H9 (cell line): ENCODE measurements around the gene TMBIM1. TPM values are rescaled to one million over a fixed set of nuclear protein-coding genes. Genes with fewer than 3 reads are reported as not detected.

Source experiments
- DNase-seq: peaks from one replicate; pipeline ENCODE4 v3.0.0-alpha.2; 2017
- H2AFZ ChIP-seq: one replicate; pipeline ENCODE4 v1.6.1; 2013; ENCODE audit warnings: mild to moderate bottlenecking, low read length, control low read depth, moderate library complexity
- H2AK5ac ChIP-seq: 2 replicates; pipeline ENCODE4 v1.6.1; 2013; ENCODE audit warnings: low read length, control low read depth, mixed read lengths; ENCODE audit not compliant: insufficient read length
- H2BK120ac ChIP-seq: one replicate; pipeline ENCODE4 v1.6.1; 2013; ENCODE audit warnings: low read depth, mild to moderate bottlenecking, low read length, control low read depth, inconsistent platforms; ENCODE audit not compliant: poor library complexity, severe bottlenecking
- H2BK12ac ChIP-seq: 2 replicates; pipeline ENCODE4 v1.6.1; 2013; ENCODE audit warnings: low read length, control low read depth, mixed read lengths, low read depth; ENCODE audit not compliant: insufficient read length
- H2BK15ac ChIP-seq: 2 replicates; pipeline ENCODE4 v1.6.1; 2013; ENCODE audit warnings: low read depth, low read length, control low read depth
- H2BK20ac ChIP-seq: one replicate; pipeline ENCODE4 v1.6.1; 2013; ENCODE audit warnings: low read depth, mild to moderate bottlenecking, low read length, control low read depth, inconsistent platforms; ENCODE audit not compliant: poor library complexity, severe bottlenecking
- H2BK5ac ChIP-seq: 2 replicates; pipeline ENCODE4 v1.6.1; 2013; ENCODE audit warnings: low read length, control low read depth, mixed read lengths; ENCODE audit not compliant: insufficient read length
- H3K14ac ChIP-seq: 2 replicates; pipeline ENCODE4 v1.6.1; 2013; ENCODE audit warnings: low read length, control low read depth; ENCODE audit not compliant: insufficient read depth
- H3K18ac ChIP-seq: 2 replicates; pipeline ENCODE4 v1.6.1; 2013; ENCODE audit warnings: low read depth, mild to moderate bottlenecking, mixed read lengths, low read length, control low read depth; ENCODE audit not compliant: insufficient read length
- H3K23ac ChIP-seq: 2 replicates; pipeline ENCODE4 v1.6.1; 2013; ENCODE audit warnings: low read length, control low read depth, mixed read lengths, low read depth; ENCODE audit not compliant: insufficient read length
- H3K23me2 ChIP-seq: 2 replicates; pipeline ENCODE4 v1.6.1; 2013; ENCODE audit warnings: low read depth, mild to moderate bottlenecking, mixed read lengths, low read length, control low read depth; ENCODE audit not compliant: insufficient read length, poor library complexity, severe bottlenecking
- H3K27ac ChIP-seq: 2 replicates; pipeline ENCODE4 v1.5.1; 2013; ENCODE audit warnings: low read length, control low read depth, mixed read lengths, low read depth; ENCODE audit not compliant: insufficient read length
- H3K27me3 ChIP-seq: 2 replicates; pipeline ENCODE4 v1.6.1; 2013; ENCODE audit warnings: low read length, control low read depth, inconsistent platforms; ENCODE audit not compliant: insufficient read depth
- H3K4ac ChIP-seq: 2 replicates; pipeline ENCODE4 v1.6.1; 2013; ENCODE audit warnings: low read depth, mild to moderate bottlenecking, control low read depth, inconsistent platforms, low read length, moderate library complexity
- H3K4me1 ChIP-seq: 2 replicates; pipeline ENCODE4 v1.6.1; 2013; ENCODE audit warnings: low read length, control low read depth, inconsistent platforms; ENCODE audit not compliant: insufficient read depth
- H3K4me2 ChIP-seq: 2 replicates; pipeline ENCODE4 v1.6.1; 2013; ENCODE audit warnings: low read length, control low read depth, mixed read lengths; ENCODE audit not compliant: insufficient read length, insufficient read depth
- H3K56ac ChIP-seq: 2 replicates; pipeline ENCODE4 v1.6.1; 2013; ENCODE audit warnings: low read depth, mild to moderate bottlenecking, mixed read lengths, low read length, control low read depth; ENCODE audit not compliant: insufficient read length
- H3K79me1 ChIP-seq: 2 replicates; pipeline ENCODE4 v1.6.1; 2013; ENCODE audit warnings: low read depth, mild to moderate bottlenecking, moderate library complexity, low read length, control low read depth, inconsistent platforms; ENCODE audit not compliant: insufficient read depth, poor library complexity, severe bottlenecking
- H3K79me2 ChIP-seq: 2 replicates; pipeline ENCODE4 v1.6.1; 2013; ENCODE audit warnings: low read length, control low read depth, inconsistent platforms; ENCODE audit not compliant: insufficient read depth
- H3K9ac ChIP-seq: 2 replicates; pipeline ENCODE4 v1.6.1; 2013; ENCODE audit warnings: low read length, control low read depth, mixed read lengths; ENCODE audit not compliant: insufficient read length; ENCODE audit errors: extremely low read depth
- H3K9me3 ChIP-seq: one replicate; pipeline ENCODE4 v1.6.1; 2013; ENCODE audit warnings: low read depth, low read length, inconsistent platforms; ENCODE audit not compliant: control insufficient read depth
- H3T11ph ChIP-seq: one replicate; pipeline ENCODE4 v1.6.1; 2013; ENCODE audit warnings: mild to moderate bottlenecking, low read length, control low read depth, inconsistent platforms
- H4K20me1 ChIP-seq: one replicate; pipeline ENCODE4 v1.6.1; 2013; ENCODE audit not compliant: control insufficient read depth, insufficient read length, insufficient read depth
- H4K5ac ChIP-seq: 2 replicates; pipeline ENCODE4 v1.6.1; 2013; ENCODE audit warnings: low read depth, mild to moderate bottlenecking, mixed read lengths, low read length, control low read depth; ENCODE audit not compliant: insufficient read length
- H4K8ac ChIP-seq: replicated peaks from 2 replicates; pipeline ENCODE4 v1.6.1; 2013; ENCODE audit warnings: low read length, control low read depth, mixed read lengths, low read depth; ENCODE audit not compliant: insufficient read length
- H4K91ac ChIP-seq: 2 replicates; pipeline ENCODE4 v1.6.1; 2013; ENCODE audit warnings: low read depth, mild to moderate bottlenecking, moderate library complexity, mixed read lengths, low read length, control low read depth; ENCODE audit not compliant: insufficient read length
- H3K27ac Mint-ChIP-seq, 3 experiments: 2 replicates in 2 of 3; 3 replicates in 1 of 3; pipeline ENCODE4 v1.8.0; 2020 to 2021; ENCODE audit warnings: mixed read lengths in 3 of 3, mild to moderate bottlenecking in 1 of 3, moderate library complexity in 1 of 3
- H3K27me3 Mint-ChIP-seq: 2 replicates; pipeline ENCODE4 v1.8.0; 2021; ENCODE audit warnings: low read depth, mild to moderate bottlenecking, moderate library complexity, mixed read lengths
- H3K36me3 Mint-ChIP-seq, 3 experiments: 2 replicates in 2 of 3; 3 replicates in 1 of 3; pipeline ENCODE4 v1.8.0; 2020 to 2021; ENCODE audit warnings: low read depth in 3 of 3, mixed read lengths in 3 of 3; ENCODE audit not compliant: insufficient read depth in 1 of 3
- H3K4me1 Mint-ChIP-seq, 2 experiments: 2 replicates each; pipeline ENCODE4 v1.8.0; 2020; ENCODE audit warnings: mixed read lengths in 2 of 2
- H3K4me3 Mint-ChIP-seq, 2 experiments: 2 replicates in 1 of 2; 3 replicates in 1 of 2; pipeline ENCODE4 v1.8.0; 2020 to 2021; ENCODE audit warnings: mild to moderate bottlenecking in 2 of 2, mixed read lengths in 2 of 2, moderate library complexity in 1 of 2
- H3K9me3 Mint-ChIP-seq, 2 experiments: 2 replicates in 1 of 2; 3 replicates in 1 of 2; pipeline ENCODE4 v1.8.0; 2020; ENCODE audit warnings: mild to moderate bottlenecking in 2 of 2, mixed read lengths in 2 of 2, moderate library complexity in 1 of 2
- WGBS: extraction: QIAGEN DNeasy Blood & Tissue Kit; methylation state at CpG from one replicate; pipeline ENCODE4 v1.1.7; 2013; ENCODE audit warnings: missing lambda C conversion rate, low lambda C conversion rate, mixed read lengths; ENCODE audit not compliant: insufficient read length; ENCODE audit errors: extremely low coverage; 5-methylcytosine and 5-hydroxymethylcytosine counted together
- total RNA-seq: library from RNA; stranded (reverse); gene quantifications from 2 replicates; pipeline ENCODE4 v1.2.1, GENCODE V29; 2021
- TF ChIP-seq, protein P1 (sequence below): fragments of 200-600 bp; sonication (generic); conservative IDR thresholded peaks from 3 replicates; pipeline ENCODE4 v1.8.0; 2021; ENCODE audit warnings: antibody characterized with exemption, mild to moderate bottlenecking

Gene TMBIM1
- total RNA-seq, 1 experiment from 2014 or later, result 17.4 TPM

DNA sequence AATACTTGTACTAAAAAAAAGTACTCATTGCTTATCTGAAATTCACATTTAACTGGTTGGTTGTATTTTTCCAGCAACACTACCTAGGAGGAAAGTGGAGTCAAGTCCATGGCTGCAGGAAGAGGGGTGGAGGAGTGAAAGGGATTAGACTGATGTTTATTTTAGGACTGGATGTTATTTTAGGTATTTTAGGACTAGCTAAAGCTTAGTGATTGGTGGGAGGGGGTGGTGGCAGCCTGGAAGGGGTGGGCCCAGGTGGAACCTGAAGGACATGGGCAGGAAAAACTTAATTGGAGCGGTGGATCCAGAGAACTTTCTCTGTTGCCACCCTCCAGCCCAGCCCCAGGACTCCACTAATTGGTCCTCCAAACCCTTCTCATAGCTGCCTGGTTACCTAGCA, 3.9 kb upstream of the TMBIM1 start:
- TF ChIP-seq, protein P1, sequence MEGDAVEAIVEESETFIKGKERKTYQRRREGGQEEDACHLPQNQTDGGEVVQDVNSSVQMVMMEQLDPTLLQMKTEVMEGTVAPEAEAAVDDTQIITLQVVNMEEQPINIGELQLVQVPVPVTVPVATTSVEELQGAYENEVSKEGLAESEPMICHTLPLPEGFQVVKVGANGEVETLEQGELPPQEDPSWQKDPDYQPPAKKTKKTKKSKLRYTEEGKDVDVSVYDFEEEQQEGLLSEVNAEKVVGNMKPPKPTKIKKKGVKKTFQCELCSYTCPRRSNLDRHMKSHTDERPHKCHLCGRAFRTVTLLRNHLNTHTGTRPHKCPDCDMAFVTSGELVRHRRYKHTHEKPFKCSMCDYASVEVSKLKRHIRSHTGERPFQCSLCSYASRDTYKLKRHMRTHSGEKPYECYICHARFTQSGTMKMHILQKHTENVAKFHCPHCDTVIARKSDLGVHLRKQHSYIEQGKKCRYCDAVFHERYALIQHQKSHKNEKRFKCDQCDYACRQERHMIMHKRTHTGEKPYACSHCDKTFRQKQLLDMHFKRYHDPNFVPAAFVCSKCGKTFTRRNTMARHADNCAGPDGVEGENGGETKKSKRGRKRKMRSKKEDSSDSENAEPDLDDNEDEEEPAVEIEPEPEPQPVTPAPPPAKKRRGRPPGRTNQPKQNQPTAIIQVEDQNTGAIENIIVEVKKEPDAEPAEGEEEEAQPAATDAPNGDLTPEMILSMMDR, result no peak
- H3K27me3 Mint-ChIP-seq, result no peaks in the 10 kb centered on the region; the same call in 1 of the 2 replicates
- H4K91ac ChIP-seq, result no peak overlapping the region
- H3K27me3 ChIP-seq, result no peaks in the 10 kb centered on the region
- H3K56ac ChIP-seq, result no peak overlapping the region
- no peaks in the 10 kb centered on the region for H4K20me1 ChIP-seq
- H3K4me1 Mint-ChIP-seq, result peaks cover 34 to 41% of the 10 kb centered on the region in 2 experiments
- H3K36me3 Mint-ChIP-seq, result no peaks in the 10 kb centered on the region
- no peak overlapping the region for H3K14ac ChIP-seq
- H2BK15ac ChIP-seq, result no peak overlapping the region
- H2AFZ ChIP-seq, result no peak overlapping the region
- H2BK120ac ChIP-seq, result no peak overlapping the region
- H2BK12ac ChIP-seq, result no peak overlapping the region
- no CpG with 5 or more reads among the region's 1 CpG for WGBS
- no peak overlapping the region for H2BK20ac ChIP-seq
- no peak overlapping the region for H3K4me2 ChIP-seq
- no peak overlapping the region for H3K4ac ChIP-seq
- DNase-seq, result no peak
- H3K27ac ChIP-seq, result no peak overlapping the region
- H3K18ac ChIP-seq, result no peak overlapping the region
- H3K23me2 ChIP-seq, result peaks cover 7% of the 10 kb centered on the region
- H3K23ac ChIP-seq, result no peak overlapping the region
- H3K9me3 ChIP-seq, result no peaks in the 10 kb centered on the region
- H3K4me1 ChIP-seq, result 0 out of 2 replicates have a peak, but pooled peaks cover 2% of the 10 kb centered on the region
- no peak overlapping the region for H4K8ac ChIP-seq
- H3K9ac ChIP-seq, result no peak overlapping the region
- no peaks in the 10 kb centered on the region for H3K9me3 Mint-ChIP-seq
- H3K4me3 Mint-ChIP-seq, result no peak overlapping the region
- no peak overlapping the region for H4K5ac ChIP-seq
- H2BK5ac ChIP-seq, result no peak overlapping the region
- no peak overlapping the region for H3K27ac Mint-ChIP-seq
- no peak overlapping the region for H3T11ph ChIP-seq
- H3K79me1 ChIP-seq, result no peaks in the 10 kb centered on the region
- H2AK5ac ChIP-seq, result no peak overlapping the region
- H3K79me2 ChIP-seq, result no peaks in the 10 kb centered on the region
